Kidney (tissue), 14 donors: Measurements from ENCODE around the gene AFF3. TPM values are rescaled to one million over a fixed set of nuclear protein-coding genes. Genes with fewer than 3 reads are reported as not detected.

Experiments
- DNase-seq, 5 donors: peaks; one replicate each; pipeline ENCODE4 v3.0.0-alpha.2; 2013 to 2020
- FAIRE-seq: peaks from 2 replicates; lab custom pipeline; 2012; peaks lifted over from hg19 to GRCh38; lab: Jason Lieb, UNC
- H3K27ac ChIP-seq, 2 donors: one replicate each; pipeline ENCODE4 v1.7.0; 2013; ENCODE audit warnings: low read depth in 2 of 2, low read length in 2 of 2, inconsistent platforms in 1 of 2
- H3K27me3 ChIP-seq: one replicate; pipeline ENCODE4 v1.7.1; 2013; ENCODE audit warnings: low read length, inconsistent platforms; ENCODE audit not compliant: control insufficient read depth, insufficient read depth
- H3K36me3 ChIP-seq, 3 donors: one replicate each; pipeline versions ENCODE4 v1.7.0 to v1.7.1; 2013; ENCODE audit warnings: low read length in 3 of 3, control low read depth in 1 of 3, inconsistent platforms in 1 of 3; ENCODE audit not compliant: insufficient read depth in 3 of 3, control insufficient read depth in 2 of 3
- H3K4me1 ChIP-seq, 3 donors: one replicate each; pipeline versions ENCODE4 v1.7.0 to v1.7.1; 2013; ENCODE audit warnings: low read length in 3 of 3, inconsistent platforms in 1 of 3, low read depth in 1 of 3; ENCODE audit not compliant: control insufficient read depth in 2 of 3, insufficient read depth in 2 of 3
- H3K4me3 ChIP-seq, 3 donors: one replicate each; pipeline versions ENCODE4 v1.7.0 to v1.8.1; 2013; ENCODE audit warnings: low read length in 3 of 3, control low read depth in 1 of 3, inconsistent platforms in 1 of 3
- H3K9ac ChIP-seq, 3 donors: one replicate each; pipeline versions ENCODE4 v1.7.0 to v1.7.1; 2013; ENCODE audit warnings: low read length in 3 of 3, control low read depth in 1 of 3, inconsistent platforms in 1 of 3
- H3K9me3 ChIP-seq, 3 donors: one replicate each; pipeline versions ENCODE4 v1.7.0 to v1.7.1; 2013; ENCODE audit warnings: low read length in 3 of 3, control low read depth in 1 of 3, inconsistent platforms in 1 of 3; ENCODE audit not compliant: control insufficient read depth in 2 of 3, insufficient read depth in 1 of 3
- intact Hi-C: fragments of 100-400 bp; cut with DNase I; formaldehyde crosslinking; loops from one replicate; pipeline ENCODE4 v1.11.1; 2022
- polyA plus RNA-seq: library from polyadenylated mRNA; stranded (reverse); fragments of 350-450 nt; fragmentation: Illumina TruSeq; extraction: RNeasy Lipid Tissue Mini Kit (QIAGEN cat#74804); gene quantifications from one replicate; pipeline ENCODE4 v1.2.3, GENCODE V29; 2014; ENCODE audit warnings: low read depth, low replicate concordance; ENCODE audit not compliant: insufficient read depth
- total RNA-seq: library from RNA; stranded (reverse); fragmentation: NEBNext Ultra II Directional; extraction: Animal tissue kit (Norgen Biotek cat#: 25700); gene quantifications from one replicate; pipeline ENCODE4 v1.2.1, GENCODE V29; 2021
- TF ChIP-seq, protein P1 (sequence below): IDR thresholded peaks from 3 replicates; pipeline ENCODE4 v1.5.1; 2012; ENCODE audit warnings: mild to moderate bottlenecking, moderate library complexity, borderline replicate concordance; ENCODE audit not compliant: insufficient read depth; ENCODE audit errors: extremely low read depth
- donor health status: control.
- donor health status: control.
- donor health status: control.
- donor health status: control.
- donor health status: control.
- donor health status: DM: yes; HTN: yes; CAD: no.
- donor health status: Normal renal cell carcinoma (clear cell type).

AFF3 gene
- total and polyA plus RNA-seq, 2 donors from 2014 or later = 0.65 to 11.0 TPM

DNA sequence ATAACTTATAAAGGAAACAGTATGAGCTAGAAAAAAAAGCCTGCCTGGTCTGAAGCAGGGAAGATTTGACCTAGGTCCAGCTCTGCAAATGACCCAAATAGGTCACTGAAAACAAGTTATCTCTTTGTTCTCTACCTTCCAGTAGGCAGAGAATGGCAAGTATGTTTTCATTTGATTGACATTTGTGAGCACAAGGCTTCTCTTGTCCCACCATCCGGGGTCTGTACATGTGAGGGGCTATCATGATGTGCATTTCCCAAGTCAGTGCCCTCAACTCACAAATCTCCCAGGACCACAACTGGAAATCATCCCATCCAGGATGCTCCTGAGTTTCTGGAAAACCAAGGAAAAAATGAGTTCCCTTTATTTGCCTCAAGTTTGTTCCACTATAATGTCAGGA lies 309.5 kb downstream of the AFF3 start:
- Histone ChIP-seq H3K4me3 (no peak overlapping the region), H3K9ac (no peak overlapping the region), H3K36me3 (no peaks in the 10 kb centered on the region), H3K9me3 (no peaks in the 10 kb centered on the region), H3K4me1 (no peaks in the 10 kb centered on the region), H3K27ac (no peak overlapping the region), H3K27me3 (no peaks in the 10 kb centered on the region)
- DNase-seq (no peak), FAIRE-seq (no peak)
- intact Hi-C loops = no loop called here
- TF ChIP-seq, protein P1, sequence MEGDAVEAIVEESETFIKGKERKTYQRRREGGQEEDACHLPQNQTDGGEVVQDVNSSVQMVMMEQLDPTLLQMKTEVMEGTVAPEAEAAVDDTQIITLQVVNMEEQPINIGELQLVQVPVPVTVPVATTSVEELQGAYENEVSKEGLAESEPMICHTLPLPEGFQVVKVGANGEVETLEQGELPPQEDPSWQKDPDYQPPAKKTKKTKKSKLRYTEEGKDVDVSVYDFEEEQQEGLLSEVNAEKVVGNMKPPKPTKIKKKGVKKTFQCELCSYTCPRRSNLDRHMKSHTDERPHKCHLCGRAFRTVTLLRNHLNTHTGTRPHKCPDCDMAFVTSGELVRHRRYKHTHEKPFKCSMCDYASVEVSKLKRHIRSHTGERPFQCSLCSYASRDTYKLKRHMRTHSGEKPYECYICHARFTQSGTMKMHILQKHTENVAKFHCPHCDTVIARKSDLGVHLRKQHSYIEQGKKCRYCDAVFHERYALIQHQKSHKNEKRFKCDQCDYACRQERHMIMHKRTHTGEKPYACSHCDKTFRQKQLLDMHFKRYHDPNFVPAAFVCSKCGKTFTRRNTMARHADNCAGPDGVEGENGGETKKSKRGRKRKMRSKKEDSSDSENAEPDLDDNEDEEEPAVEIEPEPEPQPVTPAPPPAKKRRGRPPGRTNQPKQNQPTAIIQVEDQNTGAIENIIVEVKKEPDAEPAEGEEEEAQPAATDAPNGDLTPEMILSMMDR = no peak

DNA sequence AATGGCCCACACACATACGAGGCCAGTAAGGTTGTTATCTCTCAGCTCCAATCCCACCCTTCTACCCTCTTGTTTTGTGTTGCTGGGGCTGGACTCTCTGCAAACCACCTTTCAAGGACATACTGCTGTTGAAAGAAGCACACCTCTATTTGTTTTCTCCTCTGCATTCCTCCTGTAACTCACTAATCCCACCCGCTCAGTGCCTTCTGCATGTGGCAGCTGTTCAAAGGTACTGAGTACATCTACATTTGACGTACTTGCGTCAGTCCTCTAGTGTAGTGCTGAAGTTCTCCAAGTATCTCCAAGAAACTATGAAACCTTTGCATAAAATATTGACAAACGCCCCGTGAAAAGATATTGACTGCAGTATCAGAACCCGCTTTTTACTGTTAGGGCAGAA lies 310.6 kb downstream of the AFF3 start:
- Histone ChIP-seq H3K27ac (no peak overlapping the region), H3K4me1 (no peaks in the 10 kb centered on the region), H3K9me3 (no peaks in the 10 kb centered on the region), H3K9ac (no peak overlapping the region), H3K4me3 (no peak overlapping the region), H3K27me3 (no peaks in the 10 kb centered on the region), H3K36me3 (no peaks in the 10 kb centered on the region)
- intact Hi-C loops = no loop called here
- TF ChIP-seq, protein P1 = no peak
- no peak for DNase-seq
- no peak for FAIRE-seq

DNA sequence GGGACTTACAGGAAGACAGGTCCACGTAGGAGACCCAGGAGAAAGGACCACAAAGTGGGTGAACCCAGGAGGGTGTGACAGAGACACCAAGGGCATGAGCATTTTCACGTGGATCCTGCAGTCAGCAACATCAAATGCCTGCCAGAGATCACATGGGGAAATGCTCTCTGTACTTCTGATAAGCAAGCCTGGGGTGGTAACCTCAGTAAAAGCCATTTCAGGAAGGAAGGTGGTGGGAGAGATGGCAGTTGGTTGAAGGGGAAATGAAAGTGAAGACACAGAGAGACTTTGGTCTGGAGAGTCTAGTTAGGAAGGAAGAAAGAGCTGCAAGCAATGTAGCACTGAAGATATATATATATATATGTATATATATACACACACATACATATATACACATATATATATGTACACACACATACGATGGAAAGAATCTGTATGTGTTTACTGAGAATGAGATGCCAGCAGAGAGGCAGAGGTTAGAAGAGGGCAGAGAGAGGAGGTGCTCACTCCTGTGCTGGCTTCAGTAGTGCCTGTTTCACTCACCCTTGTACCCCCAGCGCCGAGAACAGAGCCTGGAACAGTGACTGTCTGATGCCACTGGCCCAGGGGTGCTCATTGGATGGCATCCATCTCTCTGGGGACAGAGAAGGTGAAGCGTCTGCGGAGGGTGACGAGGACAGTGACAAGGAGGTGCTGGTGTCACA lies 314.9 kb downstream of the AFF3 start:
- H3K9ac ChIP-seq = no peak overlapping the region

More for the DNA sequence above, 314.9 kb downstream of the AFF3 start:
- FAIRE-seq (no peak), DNase-seq (no peak)
- Histone ChIP-seq H3K27ac (no peak overlapping the region), H3K27me3 (no peaks in the 10 kb centered on the region), H3K36me3 (no peaks in the 10 kb centered on the region), H3K9me3 (no peaks in the 10 kb centered on the region), H3K4me3 (no peak overlapping the region), H3K4me1 (no peaks in the 10 kb centered on the region)
- intact Hi-C loops = no loop called here
- TF ChIP-seq, protein P1 = no peak
